NCI-H1436 (cell line): ENCODE results near the gene NR6A1.

Experiments used
- DNase-seq: peaks from one replicate; lab custom pipeline; 2025; lab: John Stamatoyannopoulos, UW

NR6A1 gene

DNA sequence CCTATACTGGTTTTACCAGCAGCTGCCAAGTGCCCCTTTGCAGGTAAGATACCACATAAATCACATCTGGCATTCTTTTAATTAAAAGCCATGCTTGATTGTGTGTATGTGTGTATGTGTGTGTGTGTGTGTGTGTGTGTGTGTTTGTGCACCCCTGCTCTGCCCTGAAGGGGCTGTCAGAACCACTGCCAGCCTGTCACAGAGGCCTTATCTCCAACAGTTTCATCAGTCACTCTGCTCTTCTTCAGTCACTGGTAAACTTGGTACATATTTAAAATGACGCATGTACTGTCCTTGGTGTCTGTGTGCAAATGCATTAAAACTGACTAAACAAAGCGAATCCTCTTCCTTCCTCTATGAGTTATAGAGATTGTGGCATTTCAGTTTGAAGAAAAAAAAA, 244.9 kb downstream of the NR6A1 start:
- no peak for DNase-seq

DNA sequence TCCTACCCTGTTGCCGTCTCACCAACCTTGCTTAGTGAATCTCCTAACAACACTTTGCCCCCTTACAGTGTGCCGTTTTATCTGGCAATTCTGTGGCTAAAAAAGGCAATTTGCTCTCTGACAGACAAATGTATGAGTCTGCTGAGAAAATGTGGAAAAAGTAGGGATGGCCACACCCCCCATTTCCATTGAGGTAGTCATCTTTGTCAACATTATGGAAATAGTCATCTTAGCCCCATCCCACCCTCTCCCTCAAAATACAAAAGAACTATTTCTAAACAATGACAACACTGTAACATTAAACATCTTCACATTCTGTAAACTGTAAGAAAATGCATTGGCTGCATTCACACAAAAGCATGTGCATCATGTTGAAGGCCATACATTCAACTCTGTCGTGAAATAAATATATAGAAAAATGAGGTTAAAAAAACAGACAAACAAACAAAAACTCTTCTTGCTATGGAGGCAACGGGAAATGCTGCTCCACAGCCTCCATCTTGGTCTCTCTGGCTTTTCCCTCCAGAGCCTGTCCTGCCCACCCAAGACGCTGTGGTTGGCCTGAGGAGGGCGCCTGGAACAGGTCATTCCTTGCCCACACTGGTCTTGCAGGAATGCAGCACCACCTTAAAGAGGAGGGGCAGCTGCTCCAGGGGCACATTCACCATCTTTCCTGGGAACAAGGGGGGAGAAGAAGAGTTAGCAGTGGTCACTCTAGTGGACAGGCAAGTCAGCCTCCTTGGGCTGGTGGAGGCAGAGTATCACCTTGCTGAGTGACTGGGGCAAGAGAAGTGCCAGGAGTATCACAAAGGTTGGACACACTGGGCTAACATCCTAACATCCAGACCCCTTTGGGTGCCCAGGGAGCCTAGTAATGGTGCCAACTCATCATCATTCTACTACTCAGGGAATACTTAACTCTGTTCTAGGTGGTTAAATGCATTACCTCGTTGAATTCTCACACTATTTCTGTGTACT, 248.7 kb downstream of the NR6A1 start:
- DNase-seq, result no peak

DNA sequence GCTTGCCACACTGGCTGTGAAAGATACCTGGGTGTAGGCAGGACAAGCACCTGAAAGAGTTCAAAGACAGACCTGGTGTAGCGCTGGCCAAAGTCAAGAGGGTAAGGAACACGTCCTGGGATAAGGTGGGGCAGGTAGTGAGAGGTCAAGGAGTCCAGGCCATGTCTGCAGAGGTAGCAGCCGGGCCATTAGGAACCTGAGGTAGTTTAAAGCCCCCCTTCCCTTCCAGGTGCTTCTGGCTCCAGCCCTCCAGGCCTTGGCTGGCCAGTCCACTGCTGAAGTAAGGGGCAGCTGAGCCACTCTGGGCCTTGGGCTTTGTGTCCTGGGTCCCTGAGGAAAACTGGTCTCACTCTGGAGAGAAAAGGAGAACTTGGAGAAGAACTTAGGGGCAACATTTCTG, 250.0 kb downstream of the NR6A1 start:
- DNase-seq, result no peak

DNA sequence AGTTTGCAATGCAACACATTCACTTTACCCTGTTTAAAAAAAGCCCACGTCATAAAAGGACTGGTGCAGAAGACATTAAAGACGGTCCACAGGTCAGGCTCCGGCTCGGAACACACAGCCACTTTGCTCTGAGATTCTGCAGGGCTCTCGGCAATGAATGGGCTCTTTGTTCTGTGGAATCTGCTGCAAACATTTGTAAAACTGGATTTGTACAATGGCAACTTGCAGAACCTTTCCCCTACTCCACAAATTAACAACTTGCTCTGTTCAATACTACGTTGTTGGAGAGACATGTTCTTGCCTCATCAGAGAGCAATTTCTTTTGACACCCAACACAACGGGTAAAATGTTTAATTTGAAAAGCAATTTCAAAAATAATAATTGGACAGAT, 250.9 kb downstream of the NR6A1 start:
- no peak for DNase-seq

DNA sequence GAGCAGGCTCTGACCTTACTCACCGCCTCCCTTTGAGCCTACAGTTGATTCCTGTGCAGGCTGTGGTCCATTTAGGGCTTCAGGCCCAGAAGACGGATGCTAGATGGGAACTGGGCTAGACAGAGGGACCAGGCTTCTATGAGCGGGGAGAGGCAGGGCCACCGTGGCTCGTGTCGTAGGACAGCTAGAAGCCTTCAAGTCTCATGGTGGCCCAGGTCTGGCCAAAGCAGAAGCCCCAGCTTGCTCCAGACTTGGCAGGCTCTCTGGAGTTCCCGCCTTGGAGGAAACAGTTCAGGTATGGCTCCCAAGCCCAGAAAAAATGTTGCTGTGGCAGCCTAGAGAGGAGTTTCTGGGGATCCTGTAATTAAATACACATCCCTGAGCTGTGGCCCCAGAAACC, 253.0 kb downstream of the NR6A1 start:
- no peak for DNase-seq

DNA sequence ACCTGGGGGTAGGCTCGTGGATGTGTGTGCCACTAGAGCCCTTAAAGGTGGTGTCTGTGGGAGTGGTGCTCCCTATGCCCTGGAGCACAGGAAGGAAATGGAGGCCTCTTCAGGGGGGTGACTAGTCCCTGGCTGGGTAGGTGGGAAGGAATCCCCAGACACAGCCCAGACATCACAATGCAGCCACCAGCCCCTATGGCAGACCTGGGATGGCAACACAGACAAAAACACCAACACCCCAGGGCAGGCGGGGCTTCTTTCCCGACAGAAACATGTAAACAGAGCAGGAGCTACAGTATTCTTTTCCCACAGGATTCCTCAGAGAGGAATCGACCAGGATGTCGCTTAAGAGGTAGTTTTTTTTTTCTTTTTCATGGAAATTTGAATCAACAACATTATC, 253.5 kb downstream of the NR6A1 start:
- no peak for DNase-seq

DNA sequence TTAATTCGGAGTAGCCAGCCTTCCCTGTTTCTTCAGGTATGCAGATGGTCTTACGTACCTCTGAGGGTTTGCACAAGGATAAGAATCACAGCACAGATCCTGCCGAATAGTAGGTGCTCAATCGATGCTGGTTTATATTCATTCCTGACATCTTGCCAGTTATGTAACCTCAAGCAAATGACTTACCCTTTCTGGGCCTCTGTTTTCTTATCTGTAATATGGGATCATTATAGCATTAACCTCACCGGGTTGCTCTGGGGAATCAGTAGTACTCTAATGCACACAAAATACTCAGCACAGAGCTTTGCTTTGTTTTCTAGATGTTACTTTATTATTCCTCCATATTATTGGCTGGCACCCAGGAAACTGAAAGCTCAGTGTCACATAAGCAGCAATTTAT, 256.2 kb downstream of the NR6A1 start:
- no peak for DNase-seq

DNA sequence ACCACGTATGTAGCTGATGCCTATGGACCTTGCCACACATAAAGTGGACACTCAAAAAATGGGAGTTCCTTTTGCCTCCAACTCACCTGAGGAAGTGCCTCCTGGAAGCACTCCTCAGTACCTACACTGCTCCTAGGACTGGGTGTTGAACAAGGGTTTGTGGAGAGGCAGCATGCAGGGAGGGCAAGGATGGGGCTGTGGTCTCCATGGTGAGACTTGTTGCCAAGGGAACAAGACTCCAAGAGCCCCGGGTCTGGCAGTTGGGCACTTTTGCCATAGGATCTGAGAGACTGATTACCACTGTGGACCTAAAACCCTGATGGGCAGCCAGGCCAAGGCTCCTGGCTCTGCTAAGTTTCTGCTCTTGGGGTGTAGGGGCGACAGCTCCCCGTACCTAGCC, 257.0 kb downstream of the NR6A1 start:
- no peak for DNase-seq

DNA sequence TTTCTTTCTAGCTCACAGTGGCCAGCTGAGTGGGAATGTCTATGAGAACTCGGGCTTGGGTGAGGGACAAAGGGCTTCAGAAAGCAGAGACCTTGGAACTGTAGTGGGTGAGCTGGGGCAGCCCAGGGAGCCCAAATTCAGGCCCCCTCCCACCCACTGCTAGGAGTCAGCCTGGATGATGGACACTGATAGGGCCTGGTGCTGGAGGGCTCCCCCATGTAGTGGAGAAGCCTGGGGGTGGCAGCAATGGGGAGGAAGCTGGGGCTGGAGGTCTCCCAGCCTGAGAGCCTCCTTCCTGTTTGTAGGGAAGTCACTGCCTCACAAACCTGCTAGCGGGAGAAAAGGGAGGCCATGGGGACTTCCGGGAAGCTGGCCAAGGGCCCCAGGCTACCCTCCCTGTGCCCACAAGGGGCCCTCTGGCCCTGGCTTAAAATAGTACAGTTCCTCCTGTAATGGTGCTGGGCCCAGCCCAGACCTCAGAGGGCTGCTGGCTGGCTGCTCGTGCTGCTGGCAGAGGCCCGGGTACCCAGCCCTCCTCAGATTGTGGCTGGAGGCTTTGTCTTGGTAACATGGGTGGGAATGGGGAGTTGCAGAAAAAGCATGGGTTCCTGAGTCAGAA, 257.6 kb downstream of the NR6A1 start:
- no peak for DNase-seq

DNA sequence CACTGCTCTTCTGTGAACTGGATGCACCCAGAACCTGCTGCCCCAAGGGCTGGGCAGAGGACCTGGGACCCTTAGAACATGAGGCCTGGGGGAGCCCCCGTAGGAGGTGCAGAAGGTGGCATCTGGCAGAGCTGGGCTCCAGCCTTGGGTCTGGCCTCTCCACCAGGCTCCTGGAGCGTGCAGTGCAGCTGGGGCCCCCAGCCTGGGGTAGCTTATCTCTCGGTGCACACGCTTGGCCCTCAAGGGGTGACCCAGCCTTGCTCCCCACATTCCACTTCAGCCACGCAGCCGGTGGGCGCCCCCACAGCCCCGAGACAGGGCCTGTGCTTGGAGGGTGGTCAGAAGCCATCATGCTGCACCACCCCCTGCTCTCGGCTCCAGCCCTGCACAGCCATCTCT, 258.3 kb downstream of the NR6A1 start:
- no peak for DNase-seq

DNA sequence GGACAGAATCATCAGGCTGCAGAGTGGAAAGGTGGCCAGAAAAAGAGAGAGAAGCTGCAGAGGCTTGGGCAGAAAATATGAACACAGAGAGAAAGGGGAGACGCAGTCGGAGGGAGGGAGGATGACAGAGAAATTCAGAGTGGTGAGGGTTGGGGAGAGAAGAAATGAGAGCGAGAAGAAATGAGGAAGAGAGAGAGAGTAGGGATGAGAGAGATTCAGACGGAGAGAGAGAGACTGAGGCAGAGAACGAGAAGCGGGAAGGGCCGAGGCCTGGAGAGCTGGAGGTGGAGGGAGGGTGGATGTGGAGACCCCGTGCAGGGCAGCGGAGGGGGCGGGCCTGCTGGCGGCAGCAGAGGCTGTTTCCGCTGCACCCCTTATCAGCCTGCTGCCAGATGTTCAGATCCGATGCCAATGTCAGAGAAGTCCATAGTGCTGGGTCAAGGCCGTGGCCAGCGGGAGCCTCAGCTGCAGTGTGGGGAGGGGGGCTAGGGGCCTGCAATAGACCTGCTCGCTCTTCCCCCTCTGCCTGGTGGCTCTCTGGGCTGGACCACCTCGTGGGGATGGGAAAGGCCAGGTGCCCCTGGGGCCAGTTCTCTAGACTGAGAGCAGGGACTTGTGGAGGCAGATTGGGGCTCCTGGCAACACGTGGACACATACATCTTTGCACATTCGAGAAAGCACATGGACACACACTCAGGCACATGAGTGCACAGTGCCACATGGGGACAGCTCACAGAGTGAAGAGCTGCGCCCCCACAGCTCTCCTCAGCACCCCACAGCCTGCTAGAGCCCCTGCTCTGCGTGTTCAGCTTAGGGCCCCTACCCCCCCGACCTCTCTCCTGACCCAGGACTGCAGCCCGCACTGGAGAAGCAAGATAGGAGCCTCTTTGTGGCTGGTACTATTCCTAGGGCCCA, 259.0 kb downstream of the NR6A1 start:
- DNase-seq, result no peak

DNA sequence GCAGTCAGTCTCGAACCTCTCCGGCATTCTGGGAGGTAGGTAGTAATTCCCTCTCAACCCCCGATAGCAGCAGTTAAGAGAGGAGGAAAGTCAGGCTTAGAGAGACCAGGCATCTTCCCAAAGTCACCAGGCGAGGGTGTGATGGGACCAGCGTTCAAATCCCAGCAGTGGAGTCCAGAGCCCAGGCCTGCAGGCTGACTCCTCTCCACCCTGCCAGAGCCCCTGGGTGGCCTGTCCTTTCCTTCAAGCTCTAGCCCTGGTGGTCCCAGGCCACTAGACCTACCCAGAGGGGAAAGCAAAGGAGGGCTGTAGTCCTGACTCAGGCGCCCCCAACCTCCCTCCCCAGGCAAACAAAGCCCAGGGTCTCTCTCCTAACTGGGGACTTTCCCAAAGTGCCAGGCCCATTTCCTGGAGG, 259.7 kb downstream of the NR6A1 start:
- DNase-seq, result no peak

DNA sequence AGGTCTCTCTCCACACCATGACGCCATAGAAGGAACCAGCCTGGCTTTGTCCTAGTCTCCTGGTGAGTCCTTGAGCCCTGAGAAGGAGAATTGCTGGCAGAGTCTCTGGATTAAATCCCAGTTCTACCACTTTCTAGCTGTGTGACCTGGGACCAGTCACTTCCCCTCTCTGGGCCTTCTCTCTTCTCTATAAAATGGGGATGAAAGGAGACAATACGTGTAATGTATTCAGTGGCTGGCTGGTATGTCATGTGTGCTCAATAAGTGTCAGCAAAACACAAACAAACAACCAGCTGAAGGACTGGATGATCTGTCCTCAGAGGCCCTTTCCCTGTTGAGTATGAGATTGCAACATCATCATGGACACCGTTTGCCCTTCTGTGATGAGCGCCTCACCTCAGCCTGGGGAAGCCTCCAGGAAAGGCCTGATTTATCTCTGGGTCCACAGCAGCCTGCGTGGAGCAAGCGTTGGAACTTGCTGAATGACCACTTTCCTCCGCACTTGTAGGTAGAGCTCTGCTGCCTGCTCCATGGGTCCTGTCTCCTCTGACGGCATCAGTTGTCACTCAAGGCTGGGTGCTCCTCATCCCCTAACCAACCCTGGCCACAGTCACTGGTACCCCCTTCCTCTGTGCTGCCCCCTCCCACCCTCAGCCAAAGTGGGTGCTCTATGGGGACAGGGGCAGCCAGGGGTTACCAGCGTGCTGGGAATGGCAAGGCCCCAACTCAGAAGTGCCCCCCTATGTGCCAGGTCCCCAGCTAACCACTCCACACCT, 260.3 kb downstream of the NR6A1 start:
- no peak for DNase-seq

DNA sequence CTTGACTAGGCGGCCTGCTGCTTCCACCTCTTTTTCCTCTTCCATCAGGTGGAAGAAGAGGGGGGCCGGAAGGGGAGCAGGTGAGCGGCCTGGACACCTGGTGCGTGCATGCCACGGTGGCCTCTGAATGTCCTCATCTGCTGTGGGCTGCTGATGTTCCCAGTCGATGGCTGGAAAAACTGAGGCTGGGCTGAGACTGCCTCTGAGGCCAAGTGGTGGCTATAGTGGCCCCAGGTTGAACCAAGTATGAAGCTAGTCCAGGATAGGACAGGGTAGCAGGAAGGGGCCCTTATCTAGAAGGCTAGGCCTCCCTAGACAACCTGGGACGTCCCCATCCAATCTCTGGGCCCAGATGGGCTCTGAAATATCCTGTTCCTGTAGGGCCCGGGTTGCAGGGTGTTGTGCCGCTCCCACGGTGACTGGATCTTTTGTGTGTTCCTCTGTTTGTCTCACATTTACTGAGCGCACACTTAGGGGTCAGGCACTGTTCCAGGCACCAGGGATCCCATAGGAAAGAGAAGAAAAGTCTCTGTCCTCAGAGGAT, 263.2 kb downstream of the NR6A1 start:
- DNase-seq, result no peak

DNA sequence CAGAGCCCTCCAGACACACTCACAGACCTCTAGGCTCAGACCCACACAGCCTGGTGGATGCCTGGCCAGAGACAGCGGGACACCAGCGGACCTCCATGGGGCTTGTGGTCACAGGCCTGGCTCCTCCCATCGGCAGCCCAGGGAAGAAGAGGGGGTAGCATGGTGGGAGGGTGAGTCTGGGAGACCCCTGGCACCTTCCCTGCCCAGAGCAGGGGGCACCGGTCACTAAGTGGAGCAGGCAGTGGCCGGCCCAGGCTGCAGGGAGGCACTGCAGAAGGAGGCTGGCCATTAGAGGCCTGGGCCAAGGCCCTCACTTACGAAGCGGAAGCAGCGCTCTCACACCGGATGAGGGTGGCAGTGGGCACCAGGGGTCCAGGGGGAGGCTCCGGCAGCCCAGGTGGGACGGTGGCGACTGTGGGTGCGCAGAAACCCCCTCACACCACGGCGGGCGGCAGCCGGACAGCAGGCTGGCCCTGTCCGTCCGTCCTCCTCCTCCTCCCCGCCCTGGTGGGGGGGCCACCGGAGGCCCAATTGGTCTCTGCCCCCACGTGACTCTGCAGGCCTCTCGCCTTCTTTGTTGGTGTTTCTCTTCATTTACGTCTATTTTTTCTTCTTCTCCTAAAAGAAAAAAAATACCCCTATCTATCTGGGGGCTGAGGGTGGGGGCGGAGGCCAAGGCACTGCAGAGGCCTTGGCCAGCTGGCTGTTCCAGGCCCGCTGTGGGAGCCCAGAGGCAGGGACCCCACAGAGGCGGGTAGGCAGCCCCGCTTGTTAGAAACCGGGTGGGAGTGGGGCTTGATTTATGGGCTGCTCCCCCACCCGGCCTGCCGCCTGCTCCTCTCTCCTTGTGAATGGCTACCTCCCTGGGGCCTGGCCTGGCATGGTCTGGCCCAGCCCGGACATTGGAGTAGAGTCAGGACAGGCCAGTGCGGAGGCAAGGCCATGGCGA, 263.9 kb downstream of the NR6A1 start, which contains the start of gene NR5A1:
TSS of gene NR5A1 (minus strand) at position 469 of the 949 bp plus-strand sequence. CDS start 4,004 bp downstream, outside the sequence.
- DNase-seq, result no peak

DNA sequence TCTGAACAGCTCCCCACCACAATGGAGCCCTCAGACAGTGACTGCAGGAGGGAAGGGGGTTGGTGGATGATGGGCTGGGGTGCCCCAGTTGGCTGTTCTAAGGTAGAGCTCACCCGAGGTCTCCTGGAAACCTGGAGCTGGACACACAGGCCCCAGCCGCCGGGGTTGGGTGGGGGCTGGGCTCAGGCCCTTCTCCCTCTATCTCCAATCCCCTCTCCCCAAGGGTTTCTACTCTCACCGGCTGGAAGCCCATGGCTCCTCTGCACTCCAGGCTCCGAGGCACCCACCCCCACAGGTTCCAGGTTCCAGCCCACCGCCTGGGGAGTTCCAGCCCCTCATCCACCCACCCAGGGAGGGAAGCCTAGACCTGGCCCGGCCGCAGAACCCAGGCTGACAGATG, 264.7 kb downstream of the NR6A1 start:
- no peak for DNase-seq

DNA sequence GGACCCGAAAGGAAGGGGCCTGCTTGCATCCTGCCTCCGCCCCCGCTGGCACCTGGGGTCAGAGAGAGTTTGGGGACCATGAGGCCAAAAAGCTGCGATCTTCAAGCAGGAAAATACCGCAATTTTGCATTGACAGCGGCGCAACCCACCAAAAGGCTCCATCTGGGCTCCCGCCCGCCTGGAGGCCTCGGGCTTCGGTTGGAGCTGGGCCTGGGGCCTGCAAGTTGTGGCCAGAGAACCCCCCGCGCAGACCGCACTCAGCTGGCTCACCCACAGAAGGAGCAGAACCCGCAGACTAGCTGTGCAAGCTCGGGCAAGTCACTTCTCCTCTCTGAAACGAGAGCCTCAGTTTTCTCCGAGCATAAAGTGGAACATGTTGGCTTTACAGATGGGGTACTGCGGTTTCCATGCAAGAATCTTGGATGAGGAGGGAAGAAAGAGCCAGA, 265.2 kb downstream of the NR6A1 start:
- no peak for DNase-seq

DNA sequence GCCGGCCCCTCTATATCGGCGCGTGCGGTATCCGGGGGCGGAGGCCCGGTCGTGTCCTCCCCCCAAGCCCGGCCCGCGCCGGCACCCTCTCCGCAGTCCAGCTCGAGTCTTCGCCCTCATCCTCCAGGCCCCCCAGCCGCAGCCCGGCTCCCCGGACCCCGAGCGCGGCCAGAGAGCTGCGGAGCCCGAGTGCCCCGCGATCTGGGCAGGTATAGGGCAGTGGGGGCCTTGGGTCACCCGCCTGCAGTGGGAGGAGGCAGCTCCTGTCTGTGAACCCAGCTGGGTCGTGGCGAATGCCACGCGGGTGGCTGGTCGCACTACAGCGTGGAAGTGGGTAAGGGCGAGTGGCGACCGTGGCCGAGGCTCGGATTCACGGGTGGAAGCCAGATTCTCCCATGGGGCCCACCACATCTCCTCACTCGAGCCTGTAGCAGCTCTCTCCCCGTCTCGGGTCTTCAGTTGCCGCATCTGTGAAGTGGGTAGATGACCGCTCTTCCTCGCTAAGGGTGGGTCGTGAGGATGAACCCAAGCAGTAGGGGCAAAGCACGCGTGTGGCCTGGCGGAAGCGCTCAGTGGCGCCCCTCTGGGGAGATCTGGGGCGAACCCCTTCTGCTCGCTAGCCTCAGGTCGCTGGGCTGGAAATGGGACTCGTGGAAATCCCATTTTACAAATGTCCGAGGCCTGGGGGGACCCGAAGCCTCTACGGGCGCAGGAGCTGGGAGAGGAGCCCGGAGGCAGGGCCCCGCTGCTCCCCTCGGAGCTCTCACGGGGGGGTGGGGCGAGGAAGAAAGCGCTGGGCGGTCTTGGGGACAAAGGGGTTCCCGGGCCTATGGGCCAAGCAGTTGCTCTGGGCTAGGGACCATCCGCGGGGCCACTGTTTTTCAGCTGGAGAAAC, 265.9 kb downstream of the NR6A1 start:
- no peak for DNase-seq

DNA sequence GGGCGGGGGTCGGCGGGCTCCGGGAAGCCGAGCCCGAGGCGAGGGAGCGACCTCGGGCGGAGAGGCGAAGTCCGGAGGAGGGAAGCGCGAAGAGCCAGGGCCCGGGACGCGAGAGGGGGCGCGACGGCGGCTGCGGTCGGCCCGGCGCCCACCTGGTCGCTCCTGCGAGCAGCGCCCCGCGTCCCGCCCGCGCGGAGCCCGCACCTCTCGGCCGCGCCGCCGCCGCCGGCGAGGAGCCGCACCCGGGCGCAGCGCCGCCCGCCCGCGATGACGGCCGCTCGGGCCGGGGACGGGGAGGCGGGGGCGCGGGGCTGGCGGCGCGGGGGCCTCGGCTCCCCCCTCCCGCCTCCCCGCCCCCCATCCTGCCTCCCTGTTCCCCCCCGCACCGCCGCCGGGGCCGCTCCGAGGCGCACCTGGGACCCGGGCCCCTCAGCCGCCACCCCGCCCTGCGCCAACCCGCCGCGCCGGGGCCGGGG, 266.5 kb downstream of the NR6A1 start:
- no peak for DNase-seq
